Adrenal gland (tissue), 12 donors: ENCODE results near the gene FNBP1L. TPM values are rescaled to one million over a fixed set of nuclear protein-coding genes. Genes with fewer than 3 reads are reported as not detected.

Experiments
- DNase-seq, 7 donors: peaks; one replicate each; pipeline ENCODE4 v3.0.0-alpha.2; 2019 to 2020
- H3K27ac ChIP-seq, 5 donors: fragments of 200-600 bp; sonication (generic) in 4 of 5; 1 replicate in 3 of 5; 2 replicates in 2 of 5; pipeline versions ENCODE4 v1.5.1 to v1.8.0; 2016 to 2020; ENCODE audit warnings: mild to moderate bottlenecking in 1 of 5
- H3K27me3 ChIP-seq: fragments of 200-600 bp; 2 replicates; pipeline ENCODE4 v1.8.0; 2021
- H3K36me3 ChIP-seq, 2 donors: fragments of 200-600 bp; replicated peaks in 1 of 2; 1 replicate in 1 of 2; 2 replicates in 1 of 2; pipeline versions ENCODE4 v1.5.1 to v1.8.0; 2018 to 2022
- H3K4me1 ChIP-seq, 2 donors: fragments of 200-600 bp; replicated peaks in 1 of 2; 1 replicate in 1 of 2; 2 replicates in 1 of 2; pipeline versions ENCODE4 v1.5.1 to v1.8.0; 2018 to 2021
- H3K4me3 ChIP-seq, 4 donors: fragments of 200-600 bp; sonication (generic) in 3 of 4; one replicate each; pipeline ENCODE4 v1.5.1; 2016 to 2018
- H3K9me3 ChIP-seq, 3 donors: fragments of 200-600 bp; sonication (generic) in 1 of 3; replicated peaks in 1 of 3; 1 replicate in 2 of 3; 2 replicates in 1 of 3; pipeline versions ENCODE4 v1.5.1 to v1.8.0; 2016 to 2021
- POLR2A ChIP-seq, 2 donors: fragments of 450-650 bp; IDR thresholded peaks; one replicate each; pipeline ENCODE4 v1.6.1; 2017; ENCODE audit warnings: antibody characterized with exemption in 2 of 2, mild to moderate bottlenecking in 2 of 2, moderate library complexity in 1 of 2
- WGBS, 4 donors: extraction: QIAGEN DNeasy Blood & Tissue Kit in 2 of 4; methylation state at CpG; one replicate each; pipeline versions ENCODE4 v1.1.5 to v1.1.7; 2013 to 2017; 5-methylcytosine and 5-hydroxymethylcytosine counted together
- intact Hi-C, 2 donors: fragments of 100-400 bp; cut with DNase I; formaldehyde crosslinking; loops; one replicate each; pipeline versions ENCODE4 v1.14.1 to v1.15.0; 2022 to 2023
- polyA plus RNA-seq, 3 donors: library from polyadenylated mRNA; stranded (reverse); fragments of 200-250 nt in 2 of 3; fragments of 350-450 nt in 1 of 3; fragmentation: Illumina TruSeq in 1 of 3; extraction: RNeasy Lipid Tissue Mini Kit (QIAGEN cat#74804) in 1 of 3; gene quantifications; one replicate each; pipeline ENCODE4 v1.2.3, GENCODE V29; 2013 to 2014
- total RNA-seq, 9 donors: library from RNA; depleted of rRNA in 4 of 9; stranded (reverse); fragments of >200 nt in 4 of 9; fragments of 120-200 nt in 1 of 9; fragmentation: NEBNext Ultra II Directional in 1 of 9; extraction: Animal tissue kit (Norgen Biotek cat#: 25700) in 1 of 9; gene quantifications; one replicate each; pipeline versions ENCODE4 v1.1.0 to v1.2.4, GENCODE V29; 2013 to 2023
- TF ChIP-seq, protein P1 (sequence below), 6 experiments: fragments of 450-650 bp in 4 of 6; fragments of 200-600 bp in 2 of 6; sonication (generic) in 1 of 6; IDR thresholded peaks; 1 replicate in 5 of 6; 2 replicates in 1 of 6; pipeline versions ENCODE4 v1.5.1 to v1.8.0; 2016 to 2021; ENCODE audit warnings: antibody characterized with exemption in 6 of 6, mild to moderate bottlenecking in 2 of 6, moderate library complexity in 1 of 6
- donor health status: healthy with polysubstance abuse.
- donor health status: Bipolar disorder and iron deficiency.
- donor health status: DM: yes; HTN: yes; CAD: no.
- donor health status: DM: no; HTN: no; CAD: no.
- donor health status: DM: no; HTN: no; CAD: no.
- donor health status: DM: yes; HTN: yes; CAD: no.

The FNBP1L gene
- total and polyA plus RNA-seq, 12 donors: 6.1 to 21.4 (median 14.3) TPM

DNA sequence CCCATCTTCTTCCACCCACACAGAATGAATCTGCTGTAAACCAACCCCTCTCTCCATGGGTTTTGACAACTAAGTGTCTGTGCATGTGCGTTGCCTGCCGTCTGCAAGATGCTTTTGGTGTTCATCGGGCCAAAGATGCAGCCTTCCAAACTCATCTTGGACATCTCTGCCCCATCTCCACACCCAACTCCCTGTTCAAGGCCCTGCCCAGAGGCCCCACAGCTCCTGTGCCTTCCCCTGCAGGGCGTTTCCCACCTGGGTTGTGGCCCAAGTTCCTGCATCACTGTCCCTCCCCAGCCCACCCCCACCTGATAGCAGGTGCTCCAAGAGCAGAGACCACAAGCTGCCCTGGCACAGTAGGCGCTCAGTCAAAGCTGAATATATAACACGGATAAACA lies 130.5 kb downstream of the FNBP1L start:
- peaks cover 9 to 31% of the 10 kb centered on the region in 2 donors for H3K4me1 ChIP-seq
- no peaks in the 10 kb centered on the region for H3K27me3 ChIP-seq
- DNase-seq: peak in 2 of 7 donors; percentile 17 to 18
- TF ChIP-seq, protein P1, sequence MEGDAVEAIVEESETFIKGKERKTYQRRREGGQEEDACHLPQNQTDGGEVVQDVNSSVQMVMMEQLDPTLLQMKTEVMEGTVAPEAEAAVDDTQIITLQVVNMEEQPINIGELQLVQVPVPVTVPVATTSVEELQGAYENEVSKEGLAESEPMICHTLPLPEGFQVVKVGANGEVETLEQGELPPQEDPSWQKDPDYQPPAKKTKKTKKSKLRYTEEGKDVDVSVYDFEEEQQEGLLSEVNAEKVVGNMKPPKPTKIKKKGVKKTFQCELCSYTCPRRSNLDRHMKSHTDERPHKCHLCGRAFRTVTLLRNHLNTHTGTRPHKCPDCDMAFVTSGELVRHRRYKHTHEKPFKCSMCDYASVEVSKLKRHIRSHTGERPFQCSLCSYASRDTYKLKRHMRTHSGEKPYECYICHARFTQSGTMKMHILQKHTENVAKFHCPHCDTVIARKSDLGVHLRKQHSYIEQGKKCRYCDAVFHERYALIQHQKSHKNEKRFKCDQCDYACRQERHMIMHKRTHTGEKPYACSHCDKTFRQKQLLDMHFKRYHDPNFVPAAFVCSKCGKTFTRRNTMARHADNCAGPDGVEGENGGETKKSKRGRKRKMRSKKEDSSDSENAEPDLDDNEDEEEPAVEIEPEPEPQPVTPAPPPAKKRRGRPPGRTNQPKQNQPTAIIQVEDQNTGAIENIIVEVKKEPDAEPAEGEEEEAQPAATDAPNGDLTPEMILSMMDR (IDR thresholded peaks at IDR 0.05): no peak
- TF ChIP-seq POLR2A (IDR thresholded peaks at IDR 0.05): no peak
- H3K9me3 ChIP-seq: no peaks in the 10 kb centered on the region
- H3K36me3 ChIP-seq: peaks cover 0 to 45% of the 10 kb centered on the region in 2 donors
- WGBS, 4 donors: 96 to 98% (median 97%) methylated on average over 6 of the region's 6 CpGs
- intact Hi-C loops: no loop called here
- H3K4me3 ChIP-seq: no peak overlapping the region
- no peak overlapping the region for H3K27ac ChIP-seq

DNA sequence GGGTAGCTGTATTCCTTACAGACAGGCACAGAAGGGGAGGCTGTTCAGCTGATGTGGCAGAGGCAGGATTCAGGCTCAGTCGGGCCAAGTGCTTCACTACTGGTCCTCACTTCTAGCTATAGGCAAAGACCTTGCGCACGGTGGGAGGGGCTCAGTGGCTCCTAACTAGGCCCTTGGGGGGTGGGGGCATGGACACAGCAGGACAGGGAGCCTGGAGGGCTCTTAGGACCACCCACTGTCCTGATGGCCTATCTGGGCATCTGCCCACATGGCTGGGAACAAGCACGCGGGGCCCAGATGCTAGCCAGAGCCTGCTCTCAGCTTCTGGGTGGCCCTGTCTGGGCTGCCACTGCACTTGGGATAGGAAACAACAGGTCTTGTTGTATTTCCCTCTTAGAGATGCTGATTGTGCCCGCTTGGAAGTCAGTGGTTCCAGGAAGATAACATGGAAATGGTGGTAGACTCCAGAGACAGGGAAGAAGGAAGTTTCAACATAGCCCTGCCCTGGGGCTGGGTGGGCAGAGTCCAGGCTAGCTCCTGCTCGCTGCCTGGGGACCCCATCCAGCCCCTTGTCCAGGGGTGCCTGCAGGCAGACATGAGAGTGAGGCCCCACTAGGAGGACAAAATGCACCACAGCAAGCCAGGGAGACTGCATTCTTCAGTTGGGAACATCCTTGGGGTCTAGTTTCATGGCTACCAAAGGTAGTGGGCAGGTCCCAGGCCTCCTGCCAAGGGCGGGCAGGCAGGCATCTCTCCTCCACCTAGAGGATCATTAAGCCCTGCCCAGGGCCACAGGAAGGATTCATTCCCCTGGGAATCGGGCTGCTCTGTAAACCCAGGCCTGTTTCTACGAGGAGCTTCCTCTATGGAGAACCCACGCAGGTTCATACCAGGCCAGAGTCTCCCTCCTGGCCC lies 131.2 kb downstream of the FNBP1L start:
- no peak for TF ChIP-seq POLR2A (IDR thresholded peaks at IDR 0.05)
- TF ChIP-seq, protein P1 (IDR thresholded peaks at IDR 0.05): no peak
- Histone ChIP-seq H3K9me3 (no peaks in the 10 kb centered on the region), H3K27me3 (no peaks in the 10 kb centered on the region), H3K27ac (peak overlapping the region in 3 of 5 donors; percentile 48 to 79 (median 76)), H3K4me1 (peaks cover 9 to 29% of the 10 kb centered on the region in 2 donors), H3K4me3 (no peak overlapping the region), H3K36me3 (peaks cover 0 to 50% of the 10 kb centered on the region in 2 donors)
- WGBS, 4 donors: 94 to 100% (median 97%) methylated on average over 5 to 11 of the region's 11 CpGs
- intact Hi-C loops: no loop called here
- DNase-seq: peak in 3 of 7 donors; percentile 18 to 51 (median 21)

DNA sequence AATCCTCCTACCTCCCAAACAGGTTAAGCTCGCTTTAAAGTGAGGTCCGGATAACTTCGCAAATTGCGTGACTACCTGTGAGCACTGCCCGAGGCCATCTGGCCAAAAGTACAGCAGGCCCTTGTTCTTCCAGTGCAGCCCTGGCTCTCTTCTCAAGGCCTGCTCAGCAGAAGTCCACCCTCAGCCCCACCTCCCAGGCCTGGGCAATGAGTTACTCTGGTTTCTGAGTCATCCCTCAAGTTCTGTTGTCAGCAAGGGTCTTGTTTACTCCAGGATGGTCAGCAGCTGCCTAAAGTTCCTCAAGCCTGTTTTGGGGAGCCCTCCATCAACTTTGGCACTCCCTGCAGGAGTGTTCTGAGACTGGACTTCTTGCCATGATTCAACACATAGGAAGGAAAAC lies 132.0 kb downstream of the FNBP1L start:
- no peaks in the 10 kb centered on the region for H3K9me3 ChIP-seq
- peaks cover 9 to 30% of the 10 kb centered on the region in 2 donors for H3K4me1 ChIP-seq
- H3K4me3 ChIP-seq: no peak overlapping the region
- 49 to 70% (median 57%) methylated on average over 3 to 5 of the region's 5 CpGs for WGBS, 4 donors
- peak overlapping the region in 3 of 5 donors; percentile 48 to 79 (median 76) for H3K27ac ChIP-seq
- intact Hi-C loops: no loop called here
- DNase-seq: peak; percentile 64 to 84 (median 79)
- H3K27me3 ChIP-seq: no peaks in the 10 kb centered on the region
- H3K36me3 ChIP-seq: peaks cover 0 to 45% of the 10 kb centered on the region in 2 donors
- TF ChIP-seq POLR2A (IDR thresholded peaks at IDR 0.05): peak in 1 of 2 donors; percentile 46
- TF ChIP-seq, protein P1 (IDR thresholded peaks at IDR 0.05): no peak

DNA sequence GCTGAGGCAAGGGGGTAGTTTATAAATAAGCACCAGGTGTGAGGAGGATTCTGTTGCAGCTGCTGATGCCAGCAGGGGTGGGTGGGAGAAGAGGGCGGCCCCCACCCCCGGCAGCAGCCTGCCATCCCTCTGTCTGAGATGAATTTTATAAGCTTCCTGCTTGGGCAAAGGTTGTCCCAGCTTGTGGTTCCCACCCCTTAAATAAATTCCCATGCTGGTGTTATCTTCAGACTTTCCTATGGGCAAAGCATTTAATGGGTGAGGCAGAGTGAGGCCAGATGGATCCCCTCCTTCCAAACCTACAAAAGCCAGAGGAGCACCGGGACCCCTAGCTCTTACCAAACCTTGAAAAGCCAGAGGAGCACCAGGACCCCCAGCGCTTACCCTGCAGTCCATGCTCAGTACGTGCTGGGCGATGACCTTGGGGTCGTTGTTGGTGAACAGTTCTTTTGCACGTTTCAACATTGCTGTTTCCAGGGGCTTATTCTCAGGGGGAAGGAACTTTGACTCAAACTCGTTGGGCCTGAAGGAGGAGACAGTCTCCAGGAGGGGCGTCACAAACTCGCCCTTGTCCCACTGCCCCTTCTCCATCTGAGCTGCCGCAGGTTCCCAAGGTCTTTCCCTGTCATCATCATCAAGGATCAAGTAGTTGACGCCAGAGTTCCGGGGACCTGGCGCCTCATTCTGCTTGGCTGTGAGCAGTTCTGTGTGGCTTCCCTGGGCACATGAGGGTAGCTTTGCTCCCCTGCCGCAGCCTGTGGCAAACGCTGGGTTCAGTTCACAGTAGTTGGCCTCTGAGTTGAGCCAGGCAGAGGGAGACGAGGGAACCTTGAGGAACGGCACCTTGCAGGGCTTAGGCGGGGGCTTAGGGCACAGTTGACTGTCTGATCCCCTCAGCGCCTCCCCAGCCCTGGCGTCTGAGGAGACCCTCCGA lies 134.3 kb downstream of the FNBP1L start:
- H3K36me3 ChIP-seq: peaks cover 0 to 41% of the 10 kb centered on the region in 2 donors

More for the DNA sequence above, 134.3 kb downstream of the FNBP1L start:
- no peaks in the 10 kb centered on the region for H3K27me3 ChIP-seq
- H3K4me3 ChIP-seq: no peak overlapping the region
- no peaks in the 10 kb centered on the region for H3K9me3 ChIP-seq
- TF ChIP-seq, protein P1 (IDR thresholded peaks at IDR 0.05): no peak
- no peak for TF ChIP-seq POLR2A (IDR thresholded peaks at IDR 0.05)
- peaks cover 15 to 40% of the 10 kb centered on the region in 2 donors for H3K4me1 ChIP-seq
- 84 to 95% (median 85%) methylated on average over 17 to 23 of the region's 23 CpGs for WGBS, 4 donors
- intact Hi-C loops: no loop called here
- H3K27ac ChIP-seq: no peak overlapping the region
- peak in 3 of 7 donors; percentile 14 to 50 (median 22) for DNase-seq
